ENCODE data around the gene TIMM10. TPM values are rescaled to one million over a fixed set of nuclear protein-coding genes. Genes with fewer than 3 reads are reported as not detected.

The TIMM10 gene
- polyA plus RNA-seq, 1 donor from 2014 or later: 63.6 TPM

DNA sequence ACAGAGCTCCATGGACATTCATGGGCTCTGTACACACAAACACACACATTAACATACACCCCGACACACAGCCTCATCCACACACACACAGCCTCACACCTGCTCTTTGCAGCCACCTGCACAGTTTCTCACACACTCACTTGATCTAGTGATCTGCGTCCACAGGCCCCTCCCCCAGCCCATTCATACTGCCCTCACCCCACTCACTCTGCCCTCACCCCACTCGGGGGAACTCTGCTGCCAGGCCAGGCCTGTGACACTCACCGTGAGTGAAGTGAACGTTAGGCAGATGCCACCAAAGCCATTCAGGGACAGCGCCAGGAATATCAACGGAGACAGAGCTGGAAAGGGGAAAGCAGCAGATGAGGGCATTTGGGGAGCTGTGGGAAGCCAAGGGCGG is 30.0 kb downstream of the TIMM10 start:
- TF ChIP-seq EP300 (conservative IDR thresholded peaks at IDR 0.05; ENCODE audit: poor library complexity, severe bottlenecking): no peak
- no peak for TF ChIP-seq POLR2AphosphoS5 (IDR thresholded peaks at IDR 0.05)
- no peak for TF ChIP-seq EZH2 (IDR thresholded peaks at IDR 0.05; ENCODE audit: borderline replicate concordance, insufficient read depth, low read length, poor library complexity, severe bottlenecking)
- no peak for TF ChIP-seq TAF1 (IDR thresholded peaks at IDR 0.05; ENCODE audit: low read depth)
- no peak for TF ChIP-seq MXI1 (conservative IDR thresholded peaks at IDR 0.05; ENCODE audit: poor library complexity, severe bottlenecking)
- no peak for TF ChIP-seq REST (IDR thresholded peaks at IDR 0.05; ENCODE audit: borderline replicate concordance)
- no peak for TF ChIP-seq RAD21 (conservative IDR thresholded peaks at IDR 0.05)
- no peak for TF ChIP-seq SMC3 (conservative IDR thresholded peaks at IDR 0.05; ENCODE audit: poor library complexity)
- TF ChIP-seq, protein P1, sequence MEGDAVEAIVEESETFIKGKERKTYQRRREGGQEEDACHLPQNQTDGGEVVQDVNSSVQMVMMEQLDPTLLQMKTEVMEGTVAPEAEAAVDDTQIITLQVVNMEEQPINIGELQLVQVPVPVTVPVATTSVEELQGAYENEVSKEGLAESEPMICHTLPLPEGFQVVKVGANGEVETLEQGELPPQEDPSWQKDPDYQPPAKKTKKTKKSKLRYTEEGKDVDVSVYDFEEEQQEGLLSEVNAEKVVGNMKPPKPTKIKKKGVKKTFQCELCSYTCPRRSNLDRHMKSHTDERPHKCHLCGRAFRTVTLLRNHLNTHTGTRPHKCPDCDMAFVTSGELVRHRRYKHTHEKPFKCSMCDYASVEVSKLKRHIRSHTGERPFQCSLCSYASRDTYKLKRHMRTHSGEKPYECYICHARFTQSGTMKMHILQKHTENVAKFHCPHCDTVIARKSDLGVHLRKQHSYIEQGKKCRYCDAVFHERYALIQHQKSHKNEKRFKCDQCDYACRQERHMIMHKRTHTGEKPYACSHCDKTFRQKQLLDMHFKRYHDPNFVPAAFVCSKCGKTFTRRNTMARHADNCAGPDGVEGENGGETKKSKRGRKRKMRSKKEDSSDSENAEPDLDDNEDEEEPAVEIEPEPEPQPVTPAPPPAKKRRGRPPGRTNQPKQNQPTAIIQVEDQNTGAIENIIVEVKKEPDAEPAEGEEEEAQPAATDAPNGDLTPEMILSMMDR (IDR thresholded peaks at IDR 0.05; ENCODE audit: poor library complexity, severe bottlenecking): no peak
- no peaks in the 10 kb centered on the region for H3K36me3 ChIP-seq (ENCODE audit: insufficient read depth, low read length)
- no peaks in the 10 kb centered on the region for H3K27me3 ChIP-seq (ENCODE audit: insufficient read depth, low read depth, low read length)
- no peak overlapping the region for H3K27ac ChIP-seq (ENCODE audit: low read length)
- no peak overlapping the region for H2AFZ ChIP-seq (ENCODE audit: low read depth, low read length)
- no peaks in the 10 kb centered on the region for H3K79me2 ChIP-seq (replicated peaks; ENCODE audit: insufficient read depth, low read length)
- no peaks in the 10 kb centered on the region for H4K20me1 ChIP-seq (ENCODE audit: insufficient read depth)
- no peaks in the 10 kb centered on the region for H3F3A ChIP-seq (ENCODE audit: insufficient read depth, low read length, poor library complexity, severe bottlenecking)
- H3K9ac ChIP-seq (ENCODE audit: low read length): no peak overlapping the region
- H3K9me2 ChIP-seq (ENCODE audit: insufficient read depth, low read length): no peaks in the 10 kb centered on the region
- H3K4me2 ChIP-seq (ENCODE audit: low read length): no peak overlapping the region
- H3K4me3 ChIP-seq (ENCODE audit: low read length): no peak overlapping the region
- H3K9me3 ChIP-seq (ENCODE audit: low read length): no peaks in the 10 kb centered on the region

- H3K36me3 ChIP-seq (ENCODE audit: insufficient read depth, low read length): no peaks in the 10 kb centered on the region
- no peak overlapping the region for H3K4me2 ChIP-seq (ENCODE audit: low read length)
- peak overlapping the region; percentile 56 for H3K4me3 ChIP-seq (ENCODE audit: low read length)
- H3K27ac ChIP-seq (ENCODE audit: low read length): no peak overlapping the region
- H3K9me3 ChIP-seq (ENCODE audit: low read length): no peaks in the 10 kb centered on the region
- no peaks in the 10 kb centered on the region for H3K27me3 ChIP-seq (ENCODE audit: insufficient read depth, low read depth, low read length)
- no peak overlapping the region for H2AFZ ChIP-seq (ENCODE audit: low read depth, low read length)
- no peaks in the 10 kb centered on the region for H4K20me1 ChIP-seq (ENCODE audit: insufficient read depth)
- no peaks in the 10 kb centered on the region for H3K79me2 ChIP-seq (replicated peaks; ENCODE audit: insufficient read depth, low read length)
- no peaks in the 10 kb centered on the region for H3K9me2 ChIP-seq (ENCODE audit: insufficient read depth, low read length)
- H3K9ac ChIP-seq (ENCODE audit: low read length): no peak overlapping the region
- H3F3A ChIP-seq (ENCODE audit: insufficient read depth, low read length, poor library complexity, severe bottlenecking): no peaks in the 10 kb centered on the region
- TF ChIP-seq EP300 (conservative IDR thresholded peaks at IDR 0.05; ENCODE audit: poor library complexity, severe bottlenecking) (no peak), SMC3 (conservative IDR thresholded peaks at IDR 0.05; ENCODE audit: poor library complexity) (no peak), MXI1 (conservative IDR thresholded peaks at IDR 0.05; ENCODE audit: poor library complexity, severe bottlenecking) (no peak), POLR2AphosphoS5 (IDR thresholded peaks at IDR 0.05) (no peak), TAF1 (IDR thresholded peaks at IDR 0.05; ENCODE audit: low read depth) (no peak), EZH2 (IDR thresholded peaks at IDR 0.05; ENCODE audit: borderline replicate concordance, insufficient read depth, low read length, poor library complexity, severe bottlenecking) (no peak), REST (IDR thresholded peaks at IDR 0.05; ENCODE audit: borderline replicate concordance) (no peak), RAD21 (conservative IDR thresholded peaks at IDR 0.05) (no peak)
- TF ChIP-seq, protein P1 (IDR thresholded peaks at IDR 0.05; ENCODE audit: poor library complexity, severe bottlenecking): no peak
Measured at GRCh38 chr11:57499983-57500461, 30.5 kb downstream of the TIMM10 start.
